Stimulated activated CD8-positive, alpha-beta memory T cell treated with anti-CD3 and anti-CD28 coated beads, Interleukin-2, amount 100 ng/mL, for 48 hours (primary cell): ENCODE measurements around the gene KIAA1549.

Experiments used
- DNase-seq, 2 donors: peaks; one replicate each; pipeline ENCODE4 v3.0.0-alpha.2; 2020; ENCODE audit warnings: low read depth in 2 of 2

The KIAA1549 gene

GRCh38 chr7:138907201-138907847 lies 73.9 kb downstream of the KIAA1549 start:
- no peak for DNase-seq

- no peak for DNase-seq
These were observed 77.2 kb downstream of the KIAA1549 start for GRCh38 chr7:138903859-138904435.

GRCh38 chr7:138903186-138903820 lies 77.9 kb downstream of the KIAA1549 start:
- DNase-seq = peak; percentile 34 to 39

GRCh38 chr7:138902161-138902560 lies 79.0 kb downstream of the KIAA1549 start:
- no peak for DNase-seq

- no peak for DNase-seq
These were observed 81.0 kb downstream of the KIAA1549 start for GRCh38 chr7:138900035-138900828.

- no peak for DNase-seq
These were observed 82.4 kb downstream of the KIAA1549 start for GRCh38 chr7:138898802-138899201.

GRCh38 chr7:138898255-138898654 lies 82.9 kb downstream of the KIAA1549 start:
- DNase-seq = no peak

- DNase-seq = no peak
These were observed 85.5 kb downstream of the KIAA1549 start for GRCh38 chr7:138895679-138896078.

GRCh38 chr7:138893258-138893657 lies 87.9 kb downstream of the KIAA1549 start:
- DNase-seq = no peak

GRCh38 chr7:138892812-138893211 lies 88.4 kb downstream of the KIAA1549 start:
- DNase-seq = no peak

- no peak for DNase-seq
These were observed 89.1 kb downstream of the KIAA1549 start for GRCh38 chr7:138892006-138892630.

GRCh38 chr7:138891446-138891810 lies 89.8 kb downstream of the KIAA1549 start:
- no peak for DNase-seq

GRCh38 chr7:138890499-138891445 lies 90.4 kb downstream of the KIAA1549 start:
- no peak for DNase-seq

GRCh38 chr7:138889582-138890498 lies 91.3 kb downstream of the KIAA1549 start:
- DNase-seq = no peak

GRCh38 chr7:138887872-138888656 lies 93.1 kb downstream of the KIAA1549 start:
- no peak for DNase-seq

GRCh38 chr7:138887085-138887710 lies 94.0 kb downstream of the KIAA1549 start:
- DNase-seq = no peak

GRCh38 chr7:138886501-138886917 lies 94.7 kb downstream of the KIAA1549 start:
- DNase-seq = no peak

GRCh38 chr7:138885383-138886147 lies 95.6 kb downstream of the KIAA1549 start:
- no peak for DNase-seq
